PC-9 (cell line): Measurements from ENCODE around the gene HABP4. TPM values are rescaled to one million over a fixed set of nuclear protein-coding genes. Genes with fewer than 3 reads are reported as not detected.

ENCODE experiments used
- BruUV-seq: library from RNA; stranded (reverse); fragments of 400-500 nt; replicated peaks from 2 replicates; lab custom pipeline; 2021; lab: Mats Ljungman, UMichigan
- CTCF ChIA-PET: fragments of 300-600 bp; sonication (Branson Sonifier 250); formaldehyde crosslinking; loops from one replicate; lab custom pipeline; 2022; ENCODE audit warnings: antibody characterized with exemption; lab: Charles Lee
- POLR2A ChIA-PET: fragments of 300-600 bp; sonication (Branson Sonifier 250); formaldehyde crosslinking; loops from one replicate; lab custom pipeline; 2022; ENCODE audit warnings: antibody characterized with exemption; ENCODE audit not compliant: unreplicated experiment; lab: Charles Lee
- DNase-seq, 2 experiments: peaks; one replicate each; pipeline versions ENCODE4 v3.0.0 to v3.0.0-alpha.2; 2015 to 2022; ENCODE audit warnings: mixed read lengths in 1 of 2
- H2AFZ ChIP-seq: fragments of 200-600 bp; sonication (generic); 2 replicates; pipeline ENCODE4 v1.8.1; 2017; ENCODE audit warnings: antibody characterized with exemption
- H3F3A ChIP-seq: fragments of 200-600 bp; sonication (generic); 2 replicates; pipeline ENCODE4 v1.8.1; 2017; ENCODE audit warnings: antibody characterized with exemption, mild to moderate bottlenecking, low read depth; ENCODE audit not compliant: insufficient read depth
- H3K27ac ChIP-seq: fragments of 200-600 bp; sonication (generic); 2 replicates; pipeline ENCODE4 v1.6.1; 2016; ENCODE audit warnings: mixed run types
- H3K27me3 ChIP-seq: fragments of 200-600 bp; sonication (generic); 2 replicates; pipeline ENCODE4 v1.6.1; 2016; ENCODE audit warnings: low read depth, mixed run types; ENCODE audit not compliant: insufficient read depth
- H3K36me3 ChIP-seq: fragments of 200-600 bp; sonication (generic); 2 replicates; pipeline ENCODE4 v1.6.1; 2016; ENCODE audit warnings: low read depth, mixed run types
- H3K4me1 ChIP-seq: fragments of 200-600 bp; sonication (generic); replicated peaks from 2 replicates; pipeline ENCODE4 v1.6.1; 2016; ENCODE audit warnings: mixed run types; ENCODE audit not compliant: insufficient read depth
- H3K4me2 ChIP-seq: fragments of 200-600 bp; sonication (generic); 2 replicates; pipeline ENCODE4 v1.6.1; 2017; ENCODE audit warnings: mixed run types
- H3K4me3 ChIP-seq: fragments of 200-600 bp; sonication (generic); 2 replicates; pipeline ENCODE4 v1.6.1; 2016; ENCODE audit warnings: mixed run types
- H3K79me2 ChIP-seq: fragments of 200-600 bp; sonication (generic); 2 replicates; pipeline ENCODE4 v1.6.1; 2017; ENCODE audit warnings: low read depth, mixed run types
- H3K9me2 ChIP-seq: fragments of 200-600 bp; sonication (generic); 2 replicates; pipeline ENCODE4 v1.8.1; 2017; ENCODE audit warnings: mild to moderate bottlenecking; ENCODE audit not compliant: insufficient read depth
- H3K9me3 ChIP-seq: fragments of 200-600 bp; sonication (generic); 2 replicates; pipeline ENCODE4 v1.8.1; 2016; ENCODE audit warnings: low read depth; ENCODE audit not compliant: insufficient read depth
- H4K20me1 ChIP-seq: fragments of 200-600 bp; sonication (generic); 2 replicates; pipeline ENCODE4 v1.8.1; 2017; ENCODE audit not compliant: insufficient read depth
- CTCF ChIP-seq: fragments of 200-600 bp; sonication (generic); conservative IDR thresholded peaks from 2 replicates; pipeline ENCODE4 v1.6.1; 2017; ENCODE audit warnings: mixed run types, antibody characterized with exemption, mild to moderate bottlenecking, moderate library complexity
- EZH2 ChIP-seq: fragments of 200-600 bp; sonication (generic); IDR thresholded peaks from 2 replicates; pipeline ENCODE4 v1.8.0; 2017; ENCODE audit warnings: antibody characterized with exemption, low read depth
- intact Hi-C: fragments of 100-400 bp; cut with micrococcal nuclease; formaldehyde crosslinking; loops from one replicate; pipeline ENCODE4 v1.10.0; 2022; ENCODE audit not compliant: unreplicated experiment
- total RNA-seq: library from RNA; stranded (reverse); gene quantifications from 2 replicates; pipeline ENCODE4 v1.2.3, GENCODE V29; 2021

Gene HABP4
- total RNA-seq, 1 experiment from 2014 or later: 8.1 TPM

- TF ChIP-seq EZH2 (no peak), CTCF (no peak)
- H4K20me1 ChIP-seq: no peaks in the 10 kb centered on the region
- H3K4me3 ChIP-seq: peak overlapping the region; percentile 65
- CTCF ChIA-PET: interaction anchor here (0.5 to 0.6 kb wide), 2 partner anchors 105 to 208 kb away, joined by 4 to 5 read pairs; no protein-coding TSS in a partner anchor
- intact Hi-C loops: loop anchor here (2.0 to 10.0 kb wide), 3 partner anchors 205 to 405 kb away; partner anchors contain the start of genes PRXL2C, ZNF510 and ZNF782
- H2AFZ ChIP-seq: peak overlapping the region; percentile 79
- H3K27me3 ChIP-seq: no peaks in the 10 kb centered on the region
- H3K4me2 ChIP-seq: peak overlapping the region; percentile 85
- no peaks in the 10 kb centered on the region for H3F3A ChIP-seq
- DNase-seq: no peak
- H3K27ac ChIP-seq: no peak overlapping the region
- peaks cover 9% of the 10 kb centered on the region for H3K4me1 ChIP-seq
- POLR2A ChIA-PET: interaction anchor here (0.5 to 1.1 kb wide), 5 partner anchors 30 to 1036 kb away, joined by 3 to 10 read pairs (median 3); no protein-coding TSS in a partner anchor
- no peaks in the 10 kb centered on the region for H3K36me3 ChIP-seq
- no peaks in the 10 kb centered on the region for H3K79me2 ChIP-seq
- no TSS peak for BruUV-seq
- no peaks in the 10 kb centered on the region for H3K9me2 ChIP-seq
- H3K9me3 ChIP-seq: no peaks in the 10 kb centered on the region
Measured at GRCh38 chr9:96449523-96449844, 485 bp upstream of the HABP4 start.

DNA sequence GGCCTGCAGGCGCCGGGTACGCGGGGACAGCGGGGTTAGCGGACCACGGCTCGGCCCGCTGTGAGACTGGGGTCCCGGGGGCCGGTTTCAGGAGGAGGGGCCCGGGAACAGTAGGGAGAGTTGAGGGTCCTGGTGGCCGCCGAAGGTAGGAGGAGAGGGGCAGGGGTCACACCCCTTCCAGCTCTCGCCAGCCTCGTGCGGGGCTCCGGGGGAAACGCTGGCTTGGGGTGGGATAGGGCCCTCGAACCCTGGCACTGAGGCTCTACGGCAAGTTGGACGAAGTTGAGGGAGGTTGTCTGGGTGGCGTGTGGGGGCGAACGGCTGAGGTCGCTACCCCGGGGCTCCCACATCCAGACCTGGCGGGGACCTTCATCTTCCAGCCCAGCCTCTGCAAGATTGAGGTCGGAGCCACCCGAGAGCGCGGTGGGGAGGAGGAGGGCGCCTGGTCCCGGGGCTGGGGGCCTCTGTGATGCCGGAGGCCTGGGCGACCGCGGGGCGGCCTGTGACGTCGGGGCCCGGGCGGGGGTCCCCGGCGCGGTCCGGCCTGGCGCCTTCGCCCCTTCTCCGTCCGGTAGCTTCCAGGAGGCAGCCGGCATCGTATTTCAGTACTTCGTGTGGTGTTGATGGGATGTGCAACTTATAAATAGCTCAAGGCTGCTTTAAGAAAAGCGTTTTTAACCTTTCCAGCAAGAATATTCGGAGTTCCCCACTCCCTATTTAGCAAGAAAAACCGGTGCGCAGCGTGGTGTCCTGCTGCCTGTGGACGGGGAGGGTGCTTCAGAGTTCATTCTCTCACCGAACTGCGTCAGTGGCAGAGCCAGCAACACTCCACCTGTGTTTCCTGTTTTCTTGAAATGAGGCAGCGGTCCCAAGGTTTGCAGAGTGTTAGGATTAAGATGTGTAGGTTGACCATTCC is 902 bp downstream of the HABP4 start:
- peak overlapping the region; percentile 86 for H3K4me2 ChIP-seq
- H3K27ac ChIP-seq: no peak overlapping the region
- peak overlapping the region; percentile 65 for H3K4me3 ChIP-seq
- ChIA-PET POLR2A (interaction anchor here (1.1 kb wide), 1 partner anchor 203 kb away, joined by 4 read pairs; no protein-coding TSS in a partner anchor), CTCF (no interaction called here)
- H3K27me3 ChIP-seq: no peaks in the 10 kb centered on the region
- H3K9me2 ChIP-seq: no peaks in the 10 kb centered on the region
- TF ChIP-seq CTCF (no peak), EZH2 (no peak)
- no peaks in the 10 kb centered on the region for H4K20me1 ChIP-seq
- H3K36me3 ChIP-seq: no peaks in the 10 kb centered on the region
- peak overlapping the region; percentile 82 for H2AFZ ChIP-seq
- H3F3A ChIP-seq: no peaks in the 10 kb centered on the region
- H3K79me2 ChIP-seq: no peaks in the 10 kb centered on the region
- H3K9me3 ChIP-seq: no peaks in the 10 kb centered on the region
- intact Hi-C loops: loop anchor here (2.0 to 5.0 kb wide), 2 partner anchors 30 to 116 kb away; no protein-coding TSS in a partner anchor
- H3K4me1 ChIP-seq: peaks cover 9% of the 10 kb centered on the region
- peak in 1 of 2 experiments; percentile 25 for DNase-seq
- BruUV-seq: no TSS peak

- Histone ChIP-seq H3K79me2 (no peaks in the 10 kb centered on the region), H3K36me3 (no peaks in the 10 kb centered on the region), H3K9me2 (no peaks in the 10 kb centered on the region), H4K20me1 (no peaks in the 10 kb centered on the region), H3K4me1 (peaks cover 9% of the 10 kb centered on the region), H3K27ac (no peak overlapping the region), H3K4me3 (no peak overlapping the region), H3K27me3 (no peaks in the 10 kb centered on the region), H2AFZ (no peak overlapping the region), H3F3A (peaks cover 5% of the 10 kb centered on the region; the same call in 1 of the 2 replicates), H3K9me3 (no peaks in the 10 kb centered on the region), H3K4me2 (no peak overlapping the region)
- DNase-seq: no peak
- CTCF ChIA-PET: no interaction called here
- POLR2A ChIA-PET: interaction anchor here (0.7 kb wide), 1 partner anchor 401 kb away, joined by 6 read pairs; no protein-coding TSS in a partner anchor
- TF ChIP-seq CTCF: peak; percentile 56; the same call in 1 of the 2 replicates
- TF ChIP-seq EZH2: no peak
- intact Hi-C loops: loop anchor here (5.0 kb wide), 1 partner anchor 114 kb away; no protein-coding TSS in a partner anchor
- no TSS peak for BruUV-seq
Measured at GRCh38 chr9:96453625-96454024, 3.7 kb downstream of the HABP4 start.
